Smooth muscle cell (in vitro differentiated cells): ENCODE data around the gene EPHA10. TPM values are rescaled to one million over a fixed set of nuclear protein-coding genes. Genes with fewer than 3 reads are reported as not detected.

Source experiments
- DNase-seq: peaks from one replicate; lab custom pipeline; 2025; ENCODE audit not compliant: unreplicated experiment; lab: John Stamatoyannopoulos, UW
- H2AFZ ChIP-seq: fragments of 200-600 bp; sonication (generic); 2 replicates; pipeline ENCODE4 v1.6.0; 2016; ENCODE audit warnings: antibody characterized with exemption, low read depth, mild to moderate bottlenecking
- H3F3A ChIP-seq: fragments of 200-600 bp; sonication (generic); 2 replicates; pipeline ENCODE4 v1.6.0; 2017; ENCODE audit warnings: antibody characterized with exemption, low read depth
- H3K27ac ChIP-seq: fragments of 200-600 bp; sonication (generic); 2 replicates; pipeline ENCODE4 v1.5.1; 2016; ENCODE audit warnings: low read depth, mild to moderate bottlenecking
- H3K27me3 ChIP-seq: fragments of 200-600 bp; sonication (generic); 2 replicates; pipeline ENCODE4 v1.6.1; 2016; ENCODE audit warnings: low read depth, mild to moderate bottlenecking
- H3K36me3 ChIP-seq: fragments of 200-600 bp; sonication (generic); 2 replicates; pipeline ENCODE4 v1.5.1; 2016; ENCODE audit warnings: low read depth
- H3K4me1 ChIP-seq: fragments of 200-600 bp; sonication (generic); 2 replicates; pipeline ENCODE4 v1.5.1; 2016; ENCODE audit warnings: low read depth
- H3K4me2 ChIP-seq: fragments of 200-600 bp; sonication (generic); 2 replicates; pipeline ENCODE4 v1.6.0; 2016; ENCODE audit warnings: mild to moderate bottlenecking
- H3K4me3 ChIP-seq: fragments of 200-600 bp; sonication (generic); 2 replicates; pipeline ENCODE4 v1.5.1; 2016; ENCODE audit warnings: mild to moderate bottlenecking
- H3K79me2 ChIP-seq: fragments of 200-600 bp; sonication (generic); 2 replicates; pipeline ENCODE4 v1.6.0; 2016; ENCODE audit warnings: low read depth, mild to moderate bottlenecking
- H3K9ac ChIP-seq: fragments of 200-600 bp; sonication (generic); 2 replicates; pipeline ENCODE4 v1.6.0; 2016; ENCODE audit warnings: low read depth
- H3K9me3 ChIP-seq: fragments of 200-600 bp; sonication (generic); replicated peaks from 2 replicates; pipeline ENCODE4 v1.5.1; 2016; ENCODE audit warnings: low read depth
- H4K20me1 ChIP-seq: fragments of 200-600 bp; sonication (generic); 2 replicates; pipeline ENCODE4 v1.6.0; 2016; ENCODE audit warnings: low read depth
- WGBS: methylation state at CpG from one replicate; pipeline ENCODE4 v1.1.7; 2016; ENCODE audit warnings: low lambda C conversion rate; 5-methylcytosine and 5-hydroxymethylcytosine counted together
- polyA plus RNA-seq: library from polyadenylated mRNA; unstranded; fragments of >200 nt; fragmentation: Nextera tagmentation; extraction: Ambion mirVana; gene quantifications from 2 replicates; pipeline ENCODE4 v1.2.1, GENCODE V29; 2016
- total RNA-seq: library from RNA; depleted of rRNA; stranded (reverse); fragments of >200 nt; gene quantifications from 2 replicates; pipeline ENCODE4 v1.2.3, GENCODE V29; 2014
- TF ChIP-seq, protein P1 (sequence below): fragments of 200-600 bp; sonication (generic); IDR thresholded peaks from 2 replicates; pipeline ENCODE4 v1.5.1; 2017; ENCODE audit warnings: borderline replicate concordance, mild to moderate bottlenecking, antibody characterized with exemption; ENCODE audit not compliant: insufficient read depth, poor library complexity, severe bottlenecking

The EPHA10 gene
- total and polyA plus RNA-seq, 2 experiments from 2014 or later, result not detected

DNA sequence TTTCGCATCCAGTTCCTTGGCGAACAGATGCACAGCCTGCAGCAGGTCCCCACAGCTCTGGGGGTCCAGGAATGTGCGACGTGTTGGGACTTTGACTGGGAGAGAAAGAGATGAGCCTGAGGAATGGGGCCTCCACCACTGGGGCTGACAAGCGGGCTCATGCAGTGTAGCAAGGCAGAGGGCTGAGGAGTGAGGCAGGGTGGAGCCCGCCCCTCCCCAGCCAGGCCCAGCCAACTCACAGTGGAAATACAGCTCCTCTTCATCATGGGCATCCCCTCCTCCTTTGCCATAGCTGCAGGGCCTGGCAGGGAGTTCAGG, 41.9 kb downstream of the EPHA10 start:
- H3F3A ChIP-seq, result no peaks in the 10 kb centered on the region
- no peaks in the 10 kb centered on the region for H3K79me2 ChIP-seq
- 91% methylated on average over 6 of the region's 6 CpGs for whole genome bisulfite sequencing
- H3K9me3 ChIP-seq, result no peaks in the 10 kb centered on the region
- H3K4me1 ChIP-seq, result peaks cover 8% of the 10 kb centered on the region
- no peaks in the 10 kb centered on the region for H4K20me1 ChIP-seq
- TF ChIP-seq, protein P1, sequence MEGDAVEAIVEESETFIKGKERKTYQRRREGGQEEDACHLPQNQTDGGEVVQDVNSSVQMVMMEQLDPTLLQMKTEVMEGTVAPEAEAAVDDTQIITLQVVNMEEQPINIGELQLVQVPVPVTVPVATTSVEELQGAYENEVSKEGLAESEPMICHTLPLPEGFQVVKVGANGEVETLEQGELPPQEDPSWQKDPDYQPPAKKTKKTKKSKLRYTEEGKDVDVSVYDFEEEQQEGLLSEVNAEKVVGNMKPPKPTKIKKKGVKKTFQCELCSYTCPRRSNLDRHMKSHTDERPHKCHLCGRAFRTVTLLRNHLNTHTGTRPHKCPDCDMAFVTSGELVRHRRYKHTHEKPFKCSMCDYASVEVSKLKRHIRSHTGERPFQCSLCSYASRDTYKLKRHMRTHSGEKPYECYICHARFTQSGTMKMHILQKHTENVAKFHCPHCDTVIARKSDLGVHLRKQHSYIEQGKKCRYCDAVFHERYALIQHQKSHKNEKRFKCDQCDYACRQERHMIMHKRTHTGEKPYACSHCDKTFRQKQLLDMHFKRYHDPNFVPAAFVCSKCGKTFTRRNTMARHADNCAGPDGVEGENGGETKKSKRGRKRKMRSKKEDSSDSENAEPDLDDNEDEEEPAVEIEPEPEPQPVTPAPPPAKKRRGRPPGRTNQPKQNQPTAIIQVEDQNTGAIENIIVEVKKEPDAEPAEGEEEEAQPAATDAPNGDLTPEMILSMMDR, result no peak
- H2AFZ ChIP-seq, result no peak overlapping the region
- H3K27ac ChIP-seq, result no peak overlapping the region
- no peak overlapping the region for H3K9ac ChIP-seq
- no peak for DNase-seq
- no peaks in the 10 kb centered on the region for H3K36me3 ChIP-seq
- H3K4me3 ChIP-seq, result no peak overlapping the region
- no peak overlapping the region for H3K4me2 ChIP-seq
- H3K27me3 ChIP-seq, result peaks cover 1% of the 10 kb centered on the region

DNA sequence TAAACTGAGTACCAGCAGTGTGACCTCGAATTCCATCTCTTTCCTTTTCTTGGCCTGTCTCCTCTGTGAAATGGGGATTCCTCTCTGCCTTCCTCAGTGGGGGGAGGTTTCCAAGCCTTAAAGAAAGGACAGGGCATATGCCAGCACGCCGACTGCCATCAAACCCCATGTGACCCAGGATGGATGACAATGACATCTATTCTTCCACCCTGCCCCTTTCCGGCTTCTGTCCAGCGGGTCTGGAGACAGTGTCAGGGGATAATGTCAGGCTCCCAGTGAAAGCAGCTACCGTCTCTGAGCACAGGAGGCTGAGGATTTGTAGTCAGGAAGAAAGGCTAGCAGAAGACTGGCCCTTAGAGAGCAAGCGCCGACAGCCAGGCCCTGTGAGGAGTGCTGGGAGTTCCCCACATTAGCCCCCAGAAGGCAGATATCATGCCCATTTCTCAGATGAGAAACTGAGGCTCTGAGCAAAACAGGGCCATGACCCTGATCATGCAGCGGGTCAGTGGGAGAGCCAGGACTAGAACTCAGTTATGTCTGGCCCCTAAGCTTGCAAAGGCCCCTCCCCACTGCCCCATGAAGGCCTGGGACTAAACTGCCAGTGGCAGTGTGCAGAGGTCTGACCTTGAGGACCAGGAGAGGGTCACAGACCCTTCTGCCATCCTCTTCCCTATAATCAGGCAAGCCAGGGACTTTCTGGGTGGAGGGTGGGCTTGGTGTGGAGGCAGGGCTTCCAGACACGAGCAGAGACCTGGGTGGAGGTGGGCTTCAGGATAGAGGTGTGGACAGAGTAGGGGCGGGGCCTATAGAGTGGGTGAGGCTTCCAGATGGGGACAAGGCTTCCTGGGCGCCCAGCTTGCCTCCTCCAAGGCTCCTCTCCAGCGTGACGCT, 42.5 kb downstream of the EPHA10 start:
- Histone ChIP-seq H3K4me3 (no peak overlapping the region), H3K4me1 (peaks cover 8% of the 10 kb centered on the region), H2AFZ (no peak overlapping the region), H3K9me3 (no peaks in the 10 kb centered on the region), H3K9ac (no peak overlapping the region), H3K79me2 (no peaks in the 10 kb centered on the region), H3K4me2 (no peak overlapping the region), H3F3A (no peaks in the 10 kb centered on the region), H4K20me1 (no peaks in the 10 kb centered on the region), H3K36me3 (no peaks in the 10 kb centered on the region), H3K27me3 (no peaks in the 10 kb centered on the region), H3K27ac (no peak overlapping the region)
- WGBS, result 92% methylated on average over 14 of the region's 14 CpGs
- no peak for DNase-seq
- TF ChIP-seq, protein P1, result no peak

DNA sequence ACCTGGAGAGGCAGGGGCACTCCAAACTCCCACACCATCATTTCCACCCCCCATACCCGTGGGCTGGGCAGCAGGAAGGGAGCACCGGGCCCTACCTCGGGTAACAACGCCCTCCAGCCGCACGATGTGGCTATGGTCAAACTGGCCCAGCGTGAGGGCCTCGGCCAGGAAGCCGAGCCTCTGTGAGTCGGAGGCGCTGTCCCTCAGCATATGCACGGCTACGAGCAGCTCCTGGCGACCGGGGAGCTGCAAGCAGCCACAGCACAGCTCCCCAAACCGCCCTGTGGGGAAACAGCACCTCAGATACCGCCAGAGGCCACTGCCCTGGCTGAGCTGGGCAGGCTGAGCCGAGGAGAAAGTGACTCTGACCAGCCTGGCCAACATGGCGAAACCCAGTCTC, 43.4 kb downstream of the EPHA10 start:
- Histone ChIP-seq H3K9ac (no peak overlapping the region), H2AFZ (no peak overlapping the region), H3K79me2 (no peaks in the 10 kb centered on the region), H3K27ac (no peak overlapping the region), H3K4me2 (no peak overlapping the region), H4K20me1 (no peaks in the 10 kb centered on the region), H3K4me3 (no peak overlapping the region), H3K36me3 (no peaks in the 10 kb centered on the region), H3K27me3 (no peaks in the 10 kb centered on the region), H3F3A (no peaks in the 10 kb centered on the region), H3K9me3 (no peaks in the 10 kb centered on the region), H3K4me1 (peaks cover 8% of the 10 kb centered on the region)
- TF ChIP-seq, protein P1, result no peak
- no peak for DNase-seq
- WGBS, result 77% methylated on average over 19 of the region's 19 CpGs
